HepG2 (cell line): ENCODE results near the gene CAVIN1. TPM values are rescaled to one million over a fixed set of nuclear protein-coding genes. Genes with fewer than 3 reads are reported as not detected.

Source experiments
- CCAR2 ChIP-seq: fragments of 200-400 bp; formaldehyde crosslinking; optimal IDR thresholded peaks from 2 replicates; pipeline ENCODE3; 2018; ENCODE audit warnings: low read depth, mild to moderate bottlenecking, low read length, moderate library complexity
- CCDC6 ChIP-seq: sonication (generic); formaldehyde crosslinking; IDR thresholded peaks from 2 replicates; pipeline ENCODE4 v1.8.1; 2022; ENCODE audit warnings: mild to moderate bottlenecking, missing genetic modification reagents, moderate library complexity
- FOSL2 ChIP-seq: sonication (generic); formaldehyde crosslinking; IDR thresholded peaks from 2 replicates; pipeline ENCODE4 v1.4.0; 2020; ENCODE audit warnings: missing genetic modification reagents
- FOXA3 ChIP-seq: IDR thresholded peaks from 2 replicates; pipeline ENCODE4 v1.6.1; 2016; ENCODE audit warnings: missing genetic modification reagents, missing compliant biosample characterization
- MXD3 ChIP-seq: IDR thresholded peaks from 2 replicates; pipeline ENCODE4 v1.6.1; 2016; ENCODE audit warnings: mild to moderate bottlenecking, missing biosample characterization, missing genetic modification reagents
- NFE2L2 ChIP-seq: fragments of 150-350 bp; IDR thresholded peaks from 2 replicates; pipeline ENCODE4 v1.6.1; 2014; ENCODE audit warnings: low read length
- SIN3B ChIP-seq: fragments of 150-350 bp; IDR thresholded peaks from 2 replicates; pipeline ENCODE4 v1.6.1; 2014; ENCODE audit warnings: low read length
- ZNF512 ChIP-seq: sonication (generic); formaldehyde crosslinking; IDR thresholded peaks from 2 replicates; pipeline ENCODE4 v1.4.0; 2020; ENCODE audit warnings: mild to moderate bottlenecking, missing genetic modification reagents
- ZNF558 ChIP-seq: sonication (generic); formaldehyde crosslinking; IDR thresholded peaks from 2 replicates; pipeline ENCODE4 v1.9.0; 2022; ENCODE audit warnings: mild to moderate bottlenecking, missing genetic modification reagents, borderline replicate concordance
- ZNF609 ChIP-seq: sonication (generic); formaldehyde crosslinking; IDR thresholded peaks from 2 replicates; pipeline ENCODE4 v1.4.0; 2020; ENCODE audit warnings: mild to moderate bottlenecking, missing genetic modification reagents, borderline replicate concordance
- ZNF773 ChIP-seq: sonication (generic); formaldehyde crosslinking; IDR thresholded peaks from 2 replicates; pipeline ENCODE4 v1.4.0; 2020; ENCODE audit warnings: missing genetic modification reagents, borderline replicate concordance
- ZNF83 ChIP-seq: sonication (generic); formaldehyde crosslinking; IDR thresholded peaks from 2 replicates; pipeline ENCODE4 v1.4.0; 2020; ENCODE audit warnings: missing genetic modification reagents, mild to moderate bottlenecking, borderline replicate concordance
- polyA plus RNA-seq, 8 experiments: library from polyadenylated mRNA; depleted of rRNA in 3 of 8; stranded (reverse) in 7 of 8; unstranded in 1 of 8; fragments of >200 nt; fragmentation: Illumina TruSeq in 4 of 8; extraction: Trizol in 4 of 8; gene quantifications; 2 replicates each; pipeline versions ENCODE4 v1.2.1 to v1.2.3, GENCODE V29; 2011 to 2016; ENCODE audit warnings: low read depth in 4 of 8, missing spikeins in 1 of 8, mixed read lengths in 1 of 8; ENCODE audit not compliant: insufficient read depth in 1 of 8
- total RNA-seq, 5 experiments: library from RNA; depleted of rRNA; stranded (reverse); fragments of >200 nt; fragmentation: Illumina TruSeq; extraction: Trizol; gene quantifications; 2 replicates each; pipeline ENCODE4 v1.2.3, GENCODE V29; 2016; ENCODE audit warnings: low read depth in 1 of 5
- TF ChIP-seq, protein P1 (sequence below): sonication (generic); formaldehyde crosslinking; IDR thresholded peaks from one replicate; pipeline ENCODE4 v1.5.1; 2020; ENCODE audit warnings: mild to moderate bottlenecking, missing genetic modification reagents; ENCODE audit errors: not compliant biosample characterization

CAVIN1 gene
- total and polyA plus RNA-seq, 2 of the 13 experiments (the other 11 are each of a cell fraction or from before 2014, with no cell fraction given), result 15.9 to 25.5 TPM

DNA sequence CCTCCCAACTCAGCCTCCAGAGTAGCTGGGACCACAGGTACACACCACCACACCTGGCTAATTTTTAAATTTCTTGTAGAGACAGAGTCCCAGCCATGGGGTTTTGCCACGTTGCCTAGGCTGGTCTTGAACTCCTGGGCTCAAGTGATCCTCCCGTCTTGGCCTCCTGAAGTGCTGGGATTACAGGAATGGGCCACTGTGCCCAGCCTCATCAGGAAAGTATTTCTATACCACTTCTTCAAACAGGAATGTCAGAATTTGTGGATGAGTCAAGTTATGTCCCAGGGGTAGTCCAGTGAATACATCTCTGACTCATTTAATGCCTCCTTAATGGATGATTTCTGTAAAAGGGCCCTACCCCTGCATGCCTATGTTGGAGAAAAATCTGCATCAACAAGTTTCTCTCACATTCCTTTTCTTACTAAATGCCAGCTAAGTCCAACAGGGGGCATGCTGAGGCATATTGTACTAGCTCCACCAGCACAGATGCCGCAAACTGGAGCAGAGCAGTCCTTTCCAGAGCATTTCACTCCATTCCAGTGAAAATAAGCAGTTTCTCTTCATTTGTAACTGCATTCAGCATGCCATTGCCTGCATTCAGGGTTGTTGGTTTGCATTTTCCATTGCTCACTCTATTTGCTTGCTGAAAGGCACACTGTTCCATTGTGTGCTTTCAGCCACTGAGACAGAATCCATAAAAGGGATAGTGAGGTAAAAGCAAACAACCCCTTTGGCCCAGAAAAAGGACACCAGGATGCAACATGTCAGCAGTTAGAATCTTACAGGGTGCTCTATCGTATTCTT, 5.3 kb upstream of the CAVIN1 start (continued):
- TF ChIP-seq, protein P1, sequence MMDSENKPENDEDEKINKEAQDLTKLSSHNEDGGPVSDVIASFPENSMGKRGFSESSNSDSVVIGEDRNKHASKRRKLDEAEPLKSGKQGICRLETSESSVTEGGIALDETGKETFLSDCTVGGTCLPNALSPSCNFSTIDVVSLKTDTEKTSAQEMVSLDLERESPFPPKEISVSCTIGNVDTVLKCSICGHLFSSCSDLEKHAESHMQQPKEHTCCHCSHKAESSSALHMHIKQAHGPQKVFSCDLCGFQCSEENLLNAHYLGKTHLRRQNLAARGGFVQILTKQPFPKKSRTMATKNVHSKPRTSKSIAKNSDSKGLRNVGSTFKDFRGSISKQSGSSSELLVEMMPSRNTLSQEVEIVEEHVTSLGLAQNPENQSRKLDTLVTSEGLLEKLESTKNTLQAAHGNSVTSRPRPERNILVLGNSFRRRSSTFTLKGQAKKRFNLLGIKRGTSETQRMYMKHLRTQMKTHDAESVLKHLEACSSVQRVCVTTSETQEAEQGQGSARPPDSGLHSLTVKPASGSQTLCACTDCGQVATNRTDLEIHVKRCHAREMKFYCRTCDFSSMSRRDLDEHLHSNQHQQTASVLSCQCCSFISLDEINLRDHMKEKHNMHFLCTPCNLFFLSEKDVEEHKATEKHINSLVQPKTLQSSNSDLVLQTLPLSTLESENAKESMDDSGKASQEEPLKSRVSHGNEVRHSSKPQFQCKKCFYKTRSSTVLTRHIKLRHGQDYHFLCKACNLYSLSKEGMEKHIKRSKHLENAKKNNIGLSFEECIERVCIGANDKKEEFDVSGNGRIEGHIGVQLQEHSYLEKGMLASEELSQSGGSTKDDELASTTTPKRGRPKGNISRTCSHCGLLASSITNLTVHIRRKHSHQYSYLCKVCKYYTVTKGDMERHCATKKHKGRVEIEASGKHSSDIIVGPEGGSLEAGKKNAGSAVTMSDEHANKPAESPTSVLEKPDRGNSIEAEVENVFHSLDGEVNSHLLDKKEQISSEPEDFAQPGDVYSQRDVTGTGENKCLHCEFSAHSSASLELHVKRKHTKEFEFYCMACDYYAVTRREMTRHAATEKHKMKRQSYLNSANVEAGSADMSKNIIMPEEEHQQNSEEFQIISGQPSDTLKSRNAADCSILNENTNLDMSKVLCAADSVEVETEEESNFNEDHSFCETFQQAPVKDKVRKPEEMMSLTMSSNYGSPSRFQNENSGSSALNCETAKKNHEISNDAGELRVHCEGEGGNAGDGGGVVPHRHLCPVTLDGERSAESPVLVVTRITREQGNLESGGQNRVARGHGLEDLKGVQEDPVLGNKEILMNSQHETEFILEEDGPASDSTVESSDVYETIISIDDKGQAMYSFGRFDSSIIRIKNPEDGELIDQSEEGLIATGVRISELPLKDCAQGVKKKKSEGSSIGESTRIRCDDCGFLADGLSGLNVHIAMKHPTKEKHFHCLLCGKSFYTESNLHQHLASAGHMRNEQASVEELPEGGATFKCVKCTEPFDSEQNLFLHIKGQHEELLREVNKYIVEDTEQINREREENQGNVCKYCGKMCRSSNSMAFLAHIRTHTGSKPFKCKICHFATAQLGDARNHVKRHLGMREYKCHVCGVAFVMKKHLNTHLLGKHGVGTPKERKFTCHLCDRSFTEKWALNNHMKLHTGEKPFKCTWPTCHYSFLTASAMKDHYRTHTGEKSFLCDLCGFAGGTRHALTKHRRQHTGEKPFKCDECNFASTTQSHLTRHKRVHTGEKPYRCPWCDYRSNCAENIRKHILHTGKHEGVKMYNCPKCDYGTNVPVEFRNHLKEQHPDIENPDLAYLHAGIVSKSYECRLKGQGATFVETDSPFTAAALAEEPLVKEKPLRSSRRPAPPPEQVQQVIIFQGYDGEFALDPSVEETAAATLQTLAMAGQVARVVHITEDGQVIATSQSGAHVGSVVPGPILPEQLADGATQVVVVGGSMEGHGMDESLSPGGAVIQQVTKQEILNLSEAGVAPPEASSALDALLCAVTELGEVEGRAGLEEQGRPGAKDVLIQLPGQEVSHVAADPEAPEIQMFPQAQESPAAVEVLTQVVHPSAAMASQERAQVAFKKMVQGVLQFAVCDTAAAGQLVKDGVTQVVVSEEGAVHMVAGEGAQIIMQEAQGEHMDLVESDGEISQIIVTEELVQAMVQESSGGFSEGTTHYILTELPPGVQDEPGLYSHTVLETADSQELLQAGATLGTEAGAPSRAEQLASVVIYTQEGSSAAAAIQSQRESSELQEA (CRISPR knock-in tag), result no peak
- TF ChIP-seq ZNF609, result no peak
- no peak for TF ChIP-seq ZNF83 (CRISPR knock-in tag)
- TF ChIP-seq MXD3 (CRISPR knock-in tag), result no peak
- TF ChIP-seq FOSL2 (CRISPR knock-in tag), result peak; percentile 29
- TF ChIP-seq ZNF773 (CRISPR knock-in tag), result no peak
- no peak for TF ChIP-seq ZNF558
- no peak for TF ChIP-seq ZNF512
- no peak for TF ChIP-seq SIN3B
- peak; percentile 75 for TF ChIP-seq FOXA3 (CRISPR knock-in tag)
- TF ChIP-seq NFE2L2, result no peak
- no peak for TF ChIP-seq CCDC6 (CRISPR knock-in tag)
- TF ChIP-seq CCAR2, result no peak
